GM19240 (cell line): Measurements from ENCODE around the gene C4A.
"Not testable (repeated sequence)": the region's sequence is repeated elsewhere in the genome, so short reads cannot be mapped to it uniquely, and the experiment has no call there.

Experiments
- DNase-seq: peaks from one replicate; pipeline ENCODE4 v3.0.0; 2011; ENCODE audit warnings: low spot score; ENCODE audit not compliant: insufficient read length

Gene C4A

GRCh38 chr6:32022100-32022499, 40.2 kb downstream of the C4A start:
- not testable (repeated sequence) for DNase-seq

- DNase-seq, result not testable (repeated sequence)
These were observed 46.8 kb downstream of the C4A start for GRCh38 chr6:32028631-32029030.

GRCh38 chr6:32029553-32029952, 47.7 kb downstream of the C4A start:
- DNase-seq, result not testable (repeated sequence)

GRCh38 chr6:32035283-32036013, 53.6 kb downstream of the C4A start:
- not testable (repeated sequence) for DNase-seq

GRCh38 chr6:32037136-32037535, 55.3 kb downstream of the C4A start:
- DNase-seq, result not testable (repeated sequence)

- not testable (repeated sequence) for DNase-seq
These were observed 56.0 kb downstream of the C4A start, which contains the start of gene CYP21A2 for GRCh38 chr6:32037598-32038524. Gene CYP21A2, plus strand, starts transcription at chr6:32038415. Its CDS starts 8 bp downstream, at chr6:32038423.

GRCh38 chr6:32038878-32039277, 57.0 kb downstream of the C4A start:
- not testable (repeated sequence) for DNase-seq

GRCh38 chr6:32039321-32040274, 57.7 kb downstream of the C4A start:
- not testable (repeated sequence) for DNase-seq

- DNase-seq, result not testable (repeated sequence)
These were observed 58.6 kb downstream of the C4A start for GRCh38 chr6:32040299-32041049.

GRCh38 chr6:32041050-32041321, 59.1 kb downstream of the C4A start:
- not testable (repeated sequence) for DNase-seq

GRCh38 chr6:32041385-32041784, 59.5 kb downstream of the C4A start:
- not testable (repeated sequence) for DNase-seq

GRCh38 chr6:32042276-32042675, 60.4 kb downstream of the C4A start:
- DNase-seq, result not testable (repeated sequence)

GRCh38 chr6:32043589-32044380, 61.9 kb downstream of the C4A start:
- DNase-seq, result not testable (repeated sequence)

GRCh38 chr6:32044916-32045315, 63.1 kb downstream of the C4A start:
- not testable (repeated sequence) for DNase-seq

GRCh38 chr6:32045811-32046449, 64.1 kb downstream of the C4A start:
- no peak for DNase-seq

GRCh38 chr6:32046450-32047083, 64.7 kb downstream of the C4A start:
- no peak for DNase-seq

- DNase-seq, result no peak
These were observed 65.2 kb downstream of the C4A start for GRCh38 chr6:32047084-32047478.

- DNase-seq, result no peak
These were observed 65.6 kb downstream of the C4A start for GRCh38 chr6:32047539-32047854.
